ENCODE results near the gene TMEM185A. TPM values are rescaled to one million over a fixed set of nuclear protein-coding genes. Genes with fewer than 3 reads are reported as not detected.
"Not testable (repeated sequence)": the region's sequence is repeated elsewhere in the genome, so short reads cannot be mapped to it uniquely, and the experiment has no call there.

The TMEM185A gene
- total RNA-seq, 4 donors from 2014 or later, result 22.0 to 37.9 (median 31.5) TPM

DNA sequence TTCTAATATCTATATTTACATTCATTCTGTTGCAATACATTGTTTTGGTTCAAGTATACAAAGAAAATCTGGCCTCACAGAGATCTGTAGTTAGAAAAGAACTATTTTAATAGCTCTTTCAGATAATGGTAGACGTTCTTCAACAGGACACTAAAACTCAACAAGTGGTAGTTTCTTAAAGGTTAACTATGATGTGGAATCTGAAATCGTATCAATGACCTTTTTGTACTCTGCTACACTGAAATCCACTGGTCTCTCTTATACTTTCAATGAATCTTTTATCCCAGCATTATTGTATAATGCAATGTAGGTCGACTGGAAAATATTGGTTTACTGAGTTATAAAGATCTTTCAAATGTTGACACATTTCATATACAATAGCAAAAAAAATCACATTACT is 12.7 kb downstream of the TMEM185A start:
- 58% methylated on average over 3 of the region's 3 CpGs for WGBS

GRCh38 chrX:149611623-149612175 is 19.9 kb downstream of the TMEM185A start:
- no peak overlapping the region for H3K27ac ChIP-seq
- no peaks in the 10 kb centered on the region for H3K36me3 ChIP-seq
- no peak for DNase-seq (ENCODE audit: low spot score in 2 of 2)
- no peak for TF ChIP-seq POLR2A (IDR thresholded peaks at IDR 0.05)
- TF ChIP-seq, protein P1, sequence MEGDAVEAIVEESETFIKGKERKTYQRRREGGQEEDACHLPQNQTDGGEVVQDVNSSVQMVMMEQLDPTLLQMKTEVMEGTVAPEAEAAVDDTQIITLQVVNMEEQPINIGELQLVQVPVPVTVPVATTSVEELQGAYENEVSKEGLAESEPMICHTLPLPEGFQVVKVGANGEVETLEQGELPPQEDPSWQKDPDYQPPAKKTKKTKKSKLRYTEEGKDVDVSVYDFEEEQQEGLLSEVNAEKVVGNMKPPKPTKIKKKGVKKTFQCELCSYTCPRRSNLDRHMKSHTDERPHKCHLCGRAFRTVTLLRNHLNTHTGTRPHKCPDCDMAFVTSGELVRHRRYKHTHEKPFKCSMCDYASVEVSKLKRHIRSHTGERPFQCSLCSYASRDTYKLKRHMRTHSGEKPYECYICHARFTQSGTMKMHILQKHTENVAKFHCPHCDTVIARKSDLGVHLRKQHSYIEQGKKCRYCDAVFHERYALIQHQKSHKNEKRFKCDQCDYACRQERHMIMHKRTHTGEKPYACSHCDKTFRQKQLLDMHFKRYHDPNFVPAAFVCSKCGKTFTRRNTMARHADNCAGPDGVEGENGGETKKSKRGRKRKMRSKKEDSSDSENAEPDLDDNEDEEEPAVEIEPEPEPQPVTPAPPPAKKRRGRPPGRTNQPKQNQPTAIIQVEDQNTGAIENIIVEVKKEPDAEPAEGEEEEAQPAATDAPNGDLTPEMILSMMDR (IDR thresholded peaks at IDR 0.05), result no peak
- no peak for TF ChIP-seq EP300 (IDR thresholded peaks at IDR 0.05)
- TF ChIP-seq POLR2AphosphoS5 (IDR thresholded peaks at IDR 0.05), result no peak
- no peaks in the 10 kb centered on the region for H3K9me3 ChIP-seq
- WGBS, result 60% methylated on average over 1 of the region's 1 CpG
- H3K4me1 ChIP-seq, result no peaks in the 10 kb centered on the region
- no peak overlapping the region for H3K4me3 ChIP-seq
- H3K27me3 ChIP-seq, result no peaks in the 10 kb centered on the region

More for the DNA sequence above, 12.7 kb downstream of the TMEM185A start:
- no peak overlapping the region for H3K4me3 ChIP-seq
- no peaks in the 10 kb centered on the region for H3K4me1 ChIP-seq
- H3K9me3 ChIP-seq, result no peaks in the 10 kb centered on the region
- no peak overlapping the region for H3K27ac ChIP-seq
- no peaks in the 10 kb centered on the region for H3K27me3 ChIP-seq
- no peak for TF ChIP-seq POLR2A (IDR thresholded peaks at IDR 0.05)
- no peak for TF ChIP-seq POLR2AphosphoS5 (IDR thresholded peaks at IDR 0.05)
- no peak for TF ChIP-seq EP300 (IDR thresholded peaks at IDR 0.05)
- TF ChIP-seq, protein P1 (IDR thresholded peaks at IDR 0.05), result no peak
- H3K36me3 ChIP-seq, result no peaks in the 10 kb centered on the region
- no peak for DNase-seq (ENCODE audit: low spot score in 2 of 2)

DNA sequence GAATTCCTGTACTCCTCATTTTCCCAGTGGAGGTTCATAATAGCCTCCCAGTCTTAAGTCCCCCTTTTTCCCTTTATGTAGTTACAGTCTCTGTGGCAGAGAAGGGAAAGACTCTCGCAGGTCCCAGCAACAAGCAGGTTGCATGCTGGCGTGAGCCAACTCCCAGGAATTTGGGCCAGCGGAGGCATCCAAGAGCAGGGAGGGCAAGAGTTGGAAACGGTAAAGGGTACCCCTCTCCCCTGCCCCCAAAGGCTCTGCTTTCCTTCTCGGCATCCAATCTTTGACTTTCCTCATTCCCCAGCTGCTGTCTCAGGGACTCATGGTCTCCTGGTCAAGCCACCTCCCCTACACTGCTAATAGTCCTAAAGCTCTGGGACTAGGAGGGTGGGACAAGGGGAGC is 21.1 kb downstream of the TMEM185A start:
- no peak overlapping the region for H3K4me3 ChIP-seq
- no peaks in the 10 kb centered on the region for H3K9me3 ChIP-seq
- TF ChIP-seq POLR2A (IDR thresholded peaks at IDR 0.05) (no peak), POLR2AphosphoS5 (IDR thresholded peaks at IDR 0.05) (no peak), EP300 (IDR thresholded peaks at IDR 0.05) (no peak)
- TF ChIP-seq, protein P1 (IDR thresholded peaks at IDR 0.05), result no peak
- 73% methylated on average over 5 of the region's 5 CpGs for WGBS
- no peaks in the 10 kb centered on the region for H3K4me1 ChIP-seq
- H3K36me3 ChIP-seq, result peaks cover 4% of the 10 kb centered on the region
- H3K27me3 ChIP-seq, result no peaks in the 10 kb centered on the region
- no peak overlapping the region for H3K27ac ChIP-seq
- no peak for DNase-seq (ENCODE audit: low spot score in 2 of 2)

DNA sequence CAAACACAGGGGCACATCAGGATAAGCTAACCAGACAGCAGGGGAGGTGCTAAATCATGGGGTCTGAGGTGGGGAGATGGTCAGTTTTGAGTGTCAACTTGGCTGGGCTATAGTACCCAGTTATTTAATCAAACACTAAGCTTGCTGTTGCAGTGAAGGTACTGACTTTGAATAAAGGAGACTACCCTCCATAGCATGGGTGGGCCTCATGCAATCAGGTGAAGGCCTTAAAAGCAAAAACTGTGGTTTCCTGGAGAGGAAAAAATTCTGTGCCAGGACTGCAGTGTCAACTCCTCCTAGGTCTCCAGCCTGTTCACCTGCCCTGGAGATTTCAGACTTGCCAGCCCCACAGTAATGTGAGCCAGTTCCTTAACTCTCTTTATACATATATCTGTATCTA is 23.9 kb downstream of the TMEM185A start:
- Histone ChIP-seq H3K27ac (no peak overlapping the region), H3K9me3 (no peaks in the 10 kb centered on the region), H3K4me3 (no peak overlapping the region), H3K36me3 (peaks cover 10% of the 10 kb centered on the region), H3K27me3 (no peaks in the 10 kb centered on the region), H3K4me1 (no peaks in the 10 kb centered on the region)
- no peak for TF ChIP-seq POLR2A (IDR thresholded peaks at IDR 0.05)
- TF ChIP-seq POLR2AphosphoS5 (IDR thresholded peaks at IDR 0.05), result no peak
- no peak for TF ChIP-seq EP300 (IDR thresholded peaks at IDR 0.05)
- TF ChIP-seq, protein P1 (IDR thresholded peaks at IDR 0.05), result no peak
- no peak for DNase-seq (ENCODE audit: low spot score in 2 of 2)

DNA sequence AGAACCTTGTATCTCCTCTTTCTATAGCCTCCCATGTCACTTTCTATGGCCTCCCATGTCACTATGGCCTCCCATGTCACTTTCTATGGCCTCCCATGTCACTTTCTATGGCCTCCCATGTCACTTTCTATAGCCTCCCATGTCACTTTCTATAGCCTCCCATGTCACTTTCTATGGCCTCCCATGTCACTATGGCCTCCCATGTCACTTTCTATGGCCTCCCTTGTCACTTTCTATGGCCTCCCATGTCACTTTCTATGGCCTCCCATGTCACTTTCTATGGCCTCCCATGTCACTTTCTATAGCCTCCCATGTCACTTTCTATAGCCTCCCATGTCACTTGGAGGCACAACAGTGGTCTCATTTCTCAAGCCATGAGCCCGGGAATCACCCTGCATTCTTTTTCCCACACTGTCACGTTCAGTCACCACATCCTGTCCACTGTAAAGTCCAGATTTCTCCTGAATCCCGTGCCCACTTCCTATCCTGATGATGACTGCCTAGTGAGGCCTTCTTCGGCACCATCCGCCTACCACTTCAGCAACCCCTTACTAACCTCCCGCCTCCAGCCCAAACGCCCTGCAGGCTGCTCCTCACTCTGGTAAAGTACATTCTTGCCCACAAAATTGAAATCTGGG is 26.2 kb downstream of the TMEM185A start:
- H3K4me1 ChIP-seq; DNase-seq (ENCODE audit: low spot score in 2 of 2): not testable (repeated sequence)
- WGBS, result 79% methylated on average over 7 of the region's 7 CpGs

GRCh38 chrX:149598603-149599002 is 33.0 kb downstream of the TMEM185A start:
- WGBS, result no CpG with 5 or more reads among the region's 11 CpGs
- H3K4me1 ChIP-seq; H3K36me3 ChIP-seq; DNase-seq (ENCODE audit: low spot score in 2 of 2); H3K27me3 ChIP-seq; H3K4me3 ChIP-seq; H3K9me3 ChIP-seq; H3K27ac ChIP-seq: not testable (repeated sequence)

More for the DNA sequence above, 26.2 kb downstream of the TMEM185A start:
- H3K27ac ChIP-seq, H3K9me3 ChIP-seq, H3K27me3 ChIP-seq, H3K36me3 ChIP-seq, H3K4me3 ChIP-seq: not testable (repeated sequence)

- not testable (repeated sequence) for DNase-seq (ENCODE audit: low spot score in 2 of 2); H3K4me3 ChIP-seq; H3K4me1 ChIP-seq; H3K9me3 ChIP-seq; H3K36me3 ChIP-seq; H3K27ac ChIP-seq; H3K27me3 ChIP-seq
- WGBS, result no CpG with 5 or more reads among the region's 7 CpGs
Observed at GRCh38 chrX:149595943-149596342, 35.6 kb downstream of the TMEM185A start.

- not testable (repeated sequence) for H3K36me3 ChIP-seq; DNase-seq (ENCODE audit: low spot score in 2 of 2); H3K9me3 ChIP-seq; H3K27ac ChIP-seq; H3K4me1 ChIP-seq; H3K4me3 ChIP-seq; H3K27me3 ChIP-seq
- WGBS, result no CpG with 5 or more reads among the region's 17 CpGs
Observed at GRCh38 chrX:149595214-149595613, 36.4 kb downstream of the TMEM185A start, which contains the start of gene HSFX2. Gene HSFX2 (minus strand): TSS chrX:149595314. CDS start chrX:149594700, 614 bp downstream.

DNA sequence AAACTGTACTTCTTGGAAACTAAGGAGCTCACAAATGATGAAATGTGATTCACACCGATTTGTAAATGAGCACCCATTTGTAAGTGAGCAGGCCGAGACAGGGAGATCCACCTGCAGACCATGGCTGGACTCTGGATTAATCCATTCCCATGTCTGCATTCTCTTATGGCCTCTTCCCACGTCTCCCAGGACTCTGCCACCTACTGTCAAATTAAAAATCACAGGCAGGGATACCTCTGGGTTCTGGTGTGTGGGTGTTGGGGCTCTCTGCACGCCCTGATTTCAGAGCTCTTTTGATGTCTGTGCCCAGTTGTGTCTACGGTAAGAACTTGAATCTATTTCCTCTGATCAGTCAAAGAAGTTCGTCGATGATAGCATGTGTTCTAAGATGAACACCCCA is 40.6 kb downstream of the TMEM185A start:
- WGBS, result no CpG with 5 or more reads among the region's 7 CpGs
- DNase-seq (ENCODE audit: low spot score in 2 of 2); H3K27me3 ChIP-seq; H3K9me3 ChIP-seq; H3K4me1 ChIP-seq; H3K4me3 ChIP-seq; H3K27ac ChIP-seq; H3K36me3 ChIP-seq: not testable (repeated sequence)

Measured in suprapubic skin (tissue), 4 donors.